Peyer's patch (tissue), 4 donors: ENCODE measurements around the gene ENPP6.

Experiments used
- POLR2A ChIP-seq, 2 donors: fragments of 450-650 bp; IDR thresholded peaks; one replicate each; pipeline ENCODE4 v1.5.1; 2017; ENCODE audit warnings: antibody characterized with exemption in 2 of 2, mild to moderate bottlenecking in 2 of 2, moderate library complexity in 2 of 2
- TF ChIP-seq, protein P1 (sequence below), 6 experiments: fragments of 450-650 bp in 4 of 6; fragments of 200-600 bp in 2 of 6; sonication (generic) in 1 of 6; IDR thresholded peaks; one replicate each; pipeline ENCODE4 v1.5.1; 2017 to 2019; ENCODE audit warnings: antibody characterized with exemption in 6 of 6, mild to moderate bottlenecking in 3 of 6, moderate library complexity in 1 of 6

DNA sequence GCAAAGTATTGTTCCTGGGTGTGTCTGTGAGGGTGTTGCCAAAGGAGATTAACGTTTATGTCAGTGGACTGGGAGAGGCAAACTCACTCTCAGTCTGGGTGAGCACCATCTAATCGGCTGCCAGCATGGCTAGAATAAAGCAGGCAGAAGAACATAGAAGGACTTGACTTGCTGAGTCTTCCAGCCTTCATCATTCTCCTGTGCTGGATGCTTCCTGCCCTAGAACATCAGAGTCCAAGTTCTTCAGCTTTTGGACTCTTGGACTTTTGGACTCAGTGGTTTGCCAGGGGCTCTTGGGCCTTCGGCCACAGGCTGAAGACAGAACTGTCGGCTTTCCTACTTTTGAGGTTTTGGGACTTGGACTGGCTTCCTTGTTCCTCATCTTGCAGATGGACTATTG lies 15.3 kb upstream of the ENPP6 start:
- TF ChIP-seq, protein P1, sequence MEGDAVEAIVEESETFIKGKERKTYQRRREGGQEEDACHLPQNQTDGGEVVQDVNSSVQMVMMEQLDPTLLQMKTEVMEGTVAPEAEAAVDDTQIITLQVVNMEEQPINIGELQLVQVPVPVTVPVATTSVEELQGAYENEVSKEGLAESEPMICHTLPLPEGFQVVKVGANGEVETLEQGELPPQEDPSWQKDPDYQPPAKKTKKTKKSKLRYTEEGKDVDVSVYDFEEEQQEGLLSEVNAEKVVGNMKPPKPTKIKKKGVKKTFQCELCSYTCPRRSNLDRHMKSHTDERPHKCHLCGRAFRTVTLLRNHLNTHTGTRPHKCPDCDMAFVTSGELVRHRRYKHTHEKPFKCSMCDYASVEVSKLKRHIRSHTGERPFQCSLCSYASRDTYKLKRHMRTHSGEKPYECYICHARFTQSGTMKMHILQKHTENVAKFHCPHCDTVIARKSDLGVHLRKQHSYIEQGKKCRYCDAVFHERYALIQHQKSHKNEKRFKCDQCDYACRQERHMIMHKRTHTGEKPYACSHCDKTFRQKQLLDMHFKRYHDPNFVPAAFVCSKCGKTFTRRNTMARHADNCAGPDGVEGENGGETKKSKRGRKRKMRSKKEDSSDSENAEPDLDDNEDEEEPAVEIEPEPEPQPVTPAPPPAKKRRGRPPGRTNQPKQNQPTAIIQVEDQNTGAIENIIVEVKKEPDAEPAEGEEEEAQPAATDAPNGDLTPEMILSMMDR (IDR thresholded peaks at IDR 0.05), result no peak
- TF ChIP-seq POLR2A (IDR thresholded peaks at IDR 0.05), result no peak
